GM23338 (cell line): ENCODE data around the gene COX7B2.

ENCODE experiments used
- EZH2 ChIP-seq: fragments of 200-600 bp; sonication (generic); IDR thresholded peaks from one replicate; pipeline ENCODE4 v1.8.0; 2017; ENCODE audit warnings: antibody characterized with exemption, mild to moderate bottlenecking, low read depth; ENCODE audit not compliant: unreplicated experiment
- EZH2phosphoT487 ChIP-seq: fragments of 200-600 bp; sonication (generic); IDR thresholded peaks from one replicate; pipeline ENCODE4 v1.8.1; 2018; ENCODE audit warnings: antibody characterized with exemption; ENCODE audit not compliant: unreplicated experiment
- JUNB ChIP-seq: IDR thresholded peaks from one replicate; pipeline ENCODE4 v1.6.1; 2016; ENCODE audit warnings: antibody characterized with exemption; ENCODE audit not compliant: unreplicated experiment
- POLR2AphosphoS5 ChIP-seq: IDR thresholded peaks from 2 replicates; pipeline ENCODE4 v1.6.1; 2016; ENCODE audit warnings: antibody characterized with exemption, low read depth
- TF ChIP-seq, protein P1 (sequence below), 2 experiments: fragments of 200-600 bp in 1 of 2; sonication (generic) in 1 of 2; conservative IDR thresholded peaks; 2 replicates each; pipeline versions ENCODE4 v1.5.1 to v1.6.1; 2016 to 2017; ENCODE audit warnings: antibody characterized with exemption in 2 of 2, low read depth in 2 of 2, mild to moderate bottlenecking in 2 of 2, moderate library complexity in 1 of 2
- TF ChIP-seq, protein P2 (sequence below): IDR thresholded peaks from one replicate; pipeline ENCODE4 v1.6.1; 2018; ENCODE audit warnings: antibody characterized with exemption; ENCODE audit not compliant: unreplicated experiment
- TF ChIP-seq, protein P3 (sequence below): fragments of 250-450 bp; sonication (Bioruptor Pico); IDR thresholded peaks from 2 replicates; pipeline ENCODE4 v1.5.0; 2020; ENCODE audit warnings: mild to moderate bottlenecking, moderate library complexity
- TF ChIP-seq, protein P4 (sequence below): IDR thresholded peaks from 2 replicates; pipeline ENCODE4 v1.6.1; 2016; ENCODE audit warnings: antibody characterized with exemption

DNA sequence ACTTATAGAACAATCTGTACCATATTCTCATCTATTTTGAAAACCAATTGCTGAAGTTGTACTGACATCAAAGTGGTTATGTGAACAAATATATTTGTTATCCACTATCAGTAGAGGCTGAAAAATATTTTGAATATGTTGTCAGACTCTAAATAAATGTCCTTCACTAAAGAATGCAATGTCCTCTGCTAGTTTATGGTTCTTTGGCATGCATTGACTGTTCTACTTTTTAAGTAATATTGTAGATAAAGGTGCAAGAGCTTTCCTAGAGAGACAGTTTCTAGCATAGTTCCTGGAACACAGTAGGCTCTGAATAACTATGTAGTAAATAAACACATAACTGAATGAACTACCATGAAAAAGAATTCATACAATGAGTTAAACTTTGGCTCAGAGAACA, 18.2 kb upstream of the COX7B2 start:
- TF ChIP-seq, protein P1, sequence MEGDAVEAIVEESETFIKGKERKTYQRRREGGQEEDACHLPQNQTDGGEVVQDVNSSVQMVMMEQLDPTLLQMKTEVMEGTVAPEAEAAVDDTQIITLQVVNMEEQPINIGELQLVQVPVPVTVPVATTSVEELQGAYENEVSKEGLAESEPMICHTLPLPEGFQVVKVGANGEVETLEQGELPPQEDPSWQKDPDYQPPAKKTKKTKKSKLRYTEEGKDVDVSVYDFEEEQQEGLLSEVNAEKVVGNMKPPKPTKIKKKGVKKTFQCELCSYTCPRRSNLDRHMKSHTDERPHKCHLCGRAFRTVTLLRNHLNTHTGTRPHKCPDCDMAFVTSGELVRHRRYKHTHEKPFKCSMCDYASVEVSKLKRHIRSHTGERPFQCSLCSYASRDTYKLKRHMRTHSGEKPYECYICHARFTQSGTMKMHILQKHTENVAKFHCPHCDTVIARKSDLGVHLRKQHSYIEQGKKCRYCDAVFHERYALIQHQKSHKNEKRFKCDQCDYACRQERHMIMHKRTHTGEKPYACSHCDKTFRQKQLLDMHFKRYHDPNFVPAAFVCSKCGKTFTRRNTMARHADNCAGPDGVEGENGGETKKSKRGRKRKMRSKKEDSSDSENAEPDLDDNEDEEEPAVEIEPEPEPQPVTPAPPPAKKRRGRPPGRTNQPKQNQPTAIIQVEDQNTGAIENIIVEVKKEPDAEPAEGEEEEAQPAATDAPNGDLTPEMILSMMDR (conservative IDR thresholded peaks at IDR 0.05; ENCODE audit: low read depth in 2 of 2): no peak
- TF ChIP-seq EZH2phosphoT487: no peak
- no peak for TF ChIP-seq POLR2AphosphoS5
- no peak for TF ChIP-seq EZH2
- TF ChIP-seq, protein P2, sequence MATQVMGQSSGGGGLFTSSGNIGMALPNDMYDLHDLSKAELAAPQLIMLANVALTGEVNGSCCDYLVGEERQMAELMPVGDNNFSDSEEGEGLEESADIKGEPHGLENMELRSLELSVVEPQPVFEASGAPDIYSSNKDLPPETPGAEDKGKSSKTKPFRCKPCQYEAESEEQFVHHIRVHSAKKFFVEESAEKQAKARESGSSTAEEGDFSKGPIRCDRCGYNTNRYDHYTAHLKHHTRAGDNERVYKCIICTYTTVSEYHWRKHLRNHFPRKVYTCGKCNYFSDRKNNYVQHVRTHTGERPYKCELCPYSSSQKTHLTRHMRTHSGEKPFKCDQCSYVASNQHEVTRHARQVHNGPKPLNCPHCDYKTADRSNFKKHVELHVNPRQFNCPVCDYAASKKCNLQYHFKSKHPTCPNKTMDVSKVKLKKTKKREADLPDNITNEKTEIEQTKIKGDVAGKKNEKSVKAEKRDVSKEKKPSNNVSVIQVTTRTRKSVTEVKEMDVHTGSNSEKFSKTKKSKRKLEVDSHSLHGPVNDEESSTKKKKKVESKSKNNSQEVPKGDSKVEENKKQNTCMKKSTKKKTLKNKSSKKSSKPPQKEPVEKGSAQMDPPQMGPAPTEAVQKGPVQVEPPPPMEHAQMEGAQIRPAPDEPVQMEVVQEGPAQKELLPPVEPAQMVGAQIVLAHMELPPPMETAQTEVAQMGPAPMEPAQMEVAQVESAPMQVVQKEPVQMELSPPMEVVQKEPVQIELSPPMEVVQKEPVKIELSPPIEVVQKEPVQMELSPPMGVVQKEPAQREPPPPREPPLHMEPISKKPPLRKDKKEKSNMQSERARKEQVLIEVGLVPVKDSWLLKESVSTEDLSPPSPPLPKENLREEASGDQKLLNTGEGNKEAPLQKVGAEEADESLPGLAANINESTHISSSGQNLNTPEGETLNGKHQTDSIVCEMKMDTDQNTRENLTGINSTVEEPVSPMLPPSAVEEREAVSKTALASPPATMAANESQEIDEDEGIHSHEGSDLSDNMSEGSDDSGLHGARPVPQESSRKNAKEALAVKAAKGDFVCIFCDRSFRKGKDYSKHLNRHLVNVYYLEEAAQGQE: no peak
- TF ChIP-seq JUNB: no peak
- TF ChIP-seq, protein P3, sequence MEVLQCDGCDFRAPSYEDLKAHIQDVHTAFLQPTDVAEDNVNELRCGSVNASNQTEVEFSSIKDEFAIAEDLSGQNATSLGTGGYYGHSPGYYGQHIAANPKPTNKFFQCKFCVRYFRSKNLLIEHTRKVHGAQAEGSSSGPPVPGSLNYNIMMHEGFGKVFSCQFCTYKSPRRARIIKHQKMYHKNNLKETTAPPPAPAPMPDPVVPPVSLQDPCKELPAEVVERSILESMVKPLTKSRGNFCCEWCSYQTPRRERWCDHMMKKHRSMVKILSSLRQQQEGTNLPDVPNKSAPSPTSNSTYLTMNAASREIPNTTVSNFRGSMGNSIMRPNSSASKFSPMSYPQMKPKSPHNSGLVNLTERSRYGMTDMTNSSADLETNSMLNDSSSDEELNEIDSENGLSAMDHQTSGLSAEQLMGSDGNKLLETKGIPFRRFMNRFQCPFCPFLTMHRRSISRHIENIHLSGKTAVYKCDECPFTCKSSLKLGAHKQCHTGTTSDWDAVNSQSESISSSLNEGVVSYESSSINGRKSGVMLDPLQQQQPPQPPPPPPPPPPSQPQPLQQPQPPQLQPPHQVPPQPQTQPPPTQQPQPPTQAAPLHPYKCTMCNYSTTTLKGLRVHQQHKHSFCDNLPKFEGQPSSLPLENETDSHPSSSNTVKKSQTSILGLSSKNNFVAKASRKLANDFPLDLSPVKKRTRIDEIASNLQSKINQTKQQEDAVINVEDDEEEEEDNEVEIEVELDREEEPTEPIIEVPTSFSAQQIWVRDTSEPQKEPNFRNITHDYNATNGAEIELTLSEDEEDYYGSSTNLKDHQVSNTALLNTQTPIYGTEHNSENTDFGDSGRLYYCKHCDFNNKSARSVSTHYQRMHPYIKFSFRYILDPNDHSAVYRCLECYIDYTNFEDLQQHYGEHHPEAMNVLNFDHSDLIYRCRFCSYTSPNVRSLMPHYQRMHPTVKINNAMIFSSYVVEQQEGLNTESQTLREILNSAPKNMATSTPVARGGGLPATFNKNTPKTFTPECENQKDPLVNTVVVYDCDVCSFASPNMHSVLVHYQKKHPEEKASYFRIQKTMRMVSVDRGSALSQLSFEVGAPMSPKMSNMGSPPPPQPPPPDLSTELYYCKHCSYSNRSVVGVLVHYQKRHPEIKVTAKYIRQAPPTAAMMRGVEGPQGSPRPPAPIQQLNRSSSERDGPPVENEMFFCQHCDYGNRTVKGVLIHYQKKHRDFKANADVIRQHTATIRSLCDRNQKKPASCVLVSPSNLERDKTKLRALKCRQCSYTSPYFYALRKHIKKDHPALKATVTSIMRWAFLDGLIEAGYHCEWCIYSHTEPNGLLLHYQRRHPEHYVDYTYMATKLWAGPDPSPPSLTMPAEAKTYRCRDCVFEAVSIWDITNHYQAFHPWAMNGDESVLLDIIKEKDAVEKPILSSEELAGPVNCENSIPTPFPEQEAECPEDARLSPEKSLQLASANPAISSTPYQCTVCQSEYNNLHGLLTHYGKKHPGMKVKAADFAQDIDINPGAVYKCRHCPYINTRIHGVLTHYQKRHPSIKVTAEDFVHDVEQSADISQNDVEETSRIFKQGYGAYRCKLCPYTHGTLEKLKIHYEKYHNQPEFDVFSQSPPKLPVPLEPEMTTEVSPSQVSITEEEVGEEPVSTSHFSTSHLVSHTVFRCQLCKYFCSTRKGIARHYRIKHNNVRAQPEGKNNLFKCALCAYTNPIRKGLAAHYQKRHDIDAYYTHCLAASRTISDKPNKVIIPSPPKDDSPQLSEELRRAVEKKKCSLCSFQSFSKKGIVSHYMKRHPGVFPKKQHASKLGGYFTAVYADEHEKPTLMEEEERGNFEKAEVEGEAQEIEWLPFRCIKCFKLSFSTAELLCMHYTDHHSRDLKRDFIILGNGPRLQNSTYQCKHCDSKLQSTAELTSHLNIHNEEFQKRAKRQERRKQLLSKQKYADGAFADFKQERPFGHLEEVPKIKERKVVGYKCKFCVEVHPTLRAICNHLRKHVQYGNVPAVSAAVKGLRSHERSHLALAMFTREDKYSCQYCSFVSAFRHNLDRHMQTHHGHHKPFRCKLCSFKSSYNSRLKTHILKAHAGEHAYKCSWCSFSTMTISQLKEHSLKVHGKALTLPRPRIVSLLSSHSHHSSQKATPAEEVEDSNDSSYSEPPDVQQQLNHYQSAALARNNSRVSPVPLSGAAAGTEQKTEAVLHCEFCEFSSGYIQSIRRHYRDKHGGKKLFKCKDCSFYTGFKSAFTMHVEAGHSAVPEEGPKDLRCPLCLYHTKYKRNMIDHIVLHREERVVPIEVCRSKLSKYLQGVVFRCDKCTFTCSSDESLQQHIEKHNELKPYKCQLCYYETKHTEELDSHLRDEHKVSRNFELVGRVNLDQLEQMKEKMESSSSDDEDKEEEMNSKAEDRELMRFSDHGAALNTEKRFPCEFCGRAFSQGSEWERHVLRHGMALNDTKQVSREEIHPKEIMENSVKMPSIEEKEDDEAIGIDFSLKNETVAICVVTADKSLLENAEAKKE (CRISPR knock-in tag): no peak
- TF ChIP-seq, protein P4, sequence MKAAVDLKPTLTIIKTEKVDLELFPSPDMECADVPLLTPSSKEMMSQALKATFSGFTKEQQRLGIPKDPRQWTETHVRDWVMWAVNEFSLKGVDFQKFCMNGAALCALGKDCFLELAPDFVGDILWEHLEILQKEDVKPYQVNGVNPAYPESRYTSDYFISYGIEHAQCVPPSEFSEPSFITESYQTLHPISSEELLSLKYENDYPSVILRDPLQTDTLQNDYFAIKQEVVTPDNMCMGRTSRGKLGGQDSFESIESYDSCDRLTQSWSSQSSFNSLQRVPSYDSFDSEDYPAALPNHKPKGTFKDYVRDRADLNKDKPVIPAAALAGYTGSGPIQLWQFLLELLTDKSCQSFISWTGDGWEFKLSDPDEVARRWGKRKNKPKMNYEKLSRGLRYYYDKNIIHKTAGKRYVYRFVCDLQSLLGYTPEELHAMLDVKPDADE: no peak
